DMS153 treated with DMSO at 0.1 percent for 48 hours (cell line): ENCODE results near the gene BCO1.
"Not testable (repeated sequence)": the region's sequence is repeated elsewhere in the genome, so short reads cannot be mapped to it uniquely, and the experiment has no call there.

Experiments used
- DNase-seq: peaks from one replicate; lab custom pipeline; 2025; ENCODE audit not compliant: unreplicated experiment; lab: John Stamatoyannopoulos, UW

BCO1 gene

GRCh38 chr16:81238296-81239011 lies at the start of gene BCO1:
Gene BCO1 (plus strand): TSS chr16:81238689. CDS start chr16:81238909, 220 bp downstream.
- peak; percentile 10 for DNase-seq

- DNase-seq: no peak
Measured at GRCh38 chr16:81189100-81189664, 49.3 kb upstream of the BCO1 start.

GRCh38 chr16:81190667-81191066 lies 47.8 kb upstream of the BCO1 start:
- DNase-seq: no peak

GRCh38 chr16:81195885-81196534 lies 42.5 kb upstream of the BCO1 start:
- DNase-seq: no peak

- no peak for DNase-seq
Measured at GRCh38 chr16:81198635-81199034, 39.9 kb upstream of the BCO1 start.

- no peak for DNase-seq
Measured at GRCh38 chr16:81201267-81201666, 37.2 kb upstream of the BCO1 start.

- DNase-seq: peak; percentile 20
Measured at GRCh38 chr16:81204798-81205680, 33.5 kb upstream of the BCO1 start.

GRCh38 chr16:81207076-81207475 lies 31.4 kb upstream of the BCO1 start:
- no peak for DNase-seq

GRCh38 chr16:81210807-81211206 lies 27.7 kb upstream of the BCO1 start:
- DNase-seq: no peak

GRCh38 chr16:81212830-81213465 lies 25.5 kb upstream of the BCO1 start:
- DNase-seq: no peak

GRCh38 chr16:81214745-81215166 lies 23.7 kb upstream of the BCO1 start:
- DNase-seq: no peak

- DNase-seq: no peak
Measured at GRCh38 chr16:81216114-81216513, 22.4 kb upstream of the BCO1 start.

GRCh38 chr16:81216706-81217105 lies 21.8 kb upstream of the BCO1 start:
- no peak for DNase-seq

- DNase-seq: no peak
Measured at GRCh38 chr16:81219151-81219550, 19.3 kb upstream of the BCO1 start.

- DNase-seq: no peak
Measured at GRCh38 chr16:81220349-81220748, 18.1 kb upstream of the BCO1 start.

GRCh38 chr16:81221731-81222130 lies 16.8 kb upstream of the BCO1 start:
- DNase-seq: no peak

GRCh38 chr16:81224824-81225223 lies 13.7 kb upstream of the BCO1 start:
- DNase-seq: no peak

GRCh38 chr16:81225697-81226096 lies 12.8 kb upstream of the BCO1 start:
- DNase-seq: not testable (repeated sequence)

GRCh38 chr16:81227785-81228184 lies 10.7 kb upstream of the BCO1 start:
- no peak for DNase-seq

GRCh38 chr16:81229811-81230210 lies 8.7 kb upstream of the BCO1 start:
- DNase-seq: no peak

GRCh38 chr16:81231014-81231413 lies 7.5 kb upstream of the BCO1 start:
- DNase-seq: no peak
